Neural crest cell (in vitro differentiated cells): ENCODE measurements around the gene EGF. TPM values are rescaled to one million over a fixed set of nuclear protein-coding genes. Genes with fewer than 3 reads are reported as not detected.
A peak's percentile ranks its signal among the peaks of the same experiment; 100 is the strongest.
"Not testable (repeated sequence)": the region's sequence is repeated elsewhere in the genome, so short reads cannot be mapped to it uniquely, and the experiment has no call there.

Experiments
- DNase-seq: peaks from one replicate; pipeline ENCODE4 v3.0.0; 2021; ENCODE audit warnings: low read depth, mixed read lengths, low spot score
- H3K27ac Mint-ChIP-seq: one replicate; pipeline ENCODE4 v1.8.0; 2021; ENCODE audit warnings: mild to moderate bottlenecking, mixed read lengths; ENCODE audit not compliant: unreplicated experiment
- H3K27me3 Mint-ChIP-seq: 2 replicates; pipeline ENCODE4 v1.8.0; 2021; ENCODE audit warnings: low read depth, mild to moderate bottlenecking, mixed read lengths
- H3K36me3 Mint-ChIP-seq: 2 replicates; pipeline ENCODE4 v1.8.0; 2021; ENCODE audit warnings: low read depth, mild to moderate bottlenecking, mixed read lengths
- H3K4me1 Mint-ChIP-seq: 2 replicates; pipeline ENCODE4 v1.8.0; 2021; ENCODE audit warnings: mixed read lengths
- H3K4me3 Mint-ChIP-seq: one replicate; pipeline ENCODE4 v1.8.0; 2021; ENCODE audit warnings: mild to moderate bottlenecking, mixed read lengths
- H3K9me3 Mint-ChIP-seq: 2 replicates; pipeline ENCODE4 v1.8.0; 2021; ENCODE audit warnings: mixed read lengths
- CTCF ChIP-seq: fragments of 200-600 bp; sonication (generic); conservative IDR thresholded peaks from 2 replicates; pipeline ENCODE4 v1.5.0; 2021; ENCODE audit warnings: antibody characterized with exemption, mild to moderate bottlenecking
- total RNA-seq: library from RNA; stranded (reverse); gene quantifications from 2 replicates; pipeline ENCODE4 v1.2.1, GENCODE V29; 2021

EGF gene
- total RNA-seq, 1 donor from 2014 or later: 0.84 TPM

- peaks cover 2% of the 10 kb centered on the region for H3K27me3 Mint-ChIP-seq
- H3K9me3 Mint-ChIP-seq: peaks cover 1% of the 10 kb centered on the region
- H3K4me3 Mint-ChIP-seq: no peak overlapping the region
- H3K27ac Mint-ChIP-seq: no peak overlapping the region
- H3K36me3 Mint-ChIP-seq: no peaks in the 10 kb centered on the region
- DNase-seq: no peak
- TF ChIP-seq CTCF: no peak
- H3K4me1 Mint-ChIP-seq: no peaks in the 10 kb centered on the region
These were observed 113.0 kb downstream of the EGF start for GRCh38 chr4:110025718-110026117.

GRCh38 chr4:110032603-110033002, 119.9 kb downstream of the EGF start:
- no peaks in the 10 kb centered on the region for H3K27me3 Mint-ChIP-seq

GRCh38 chr4:110033355-110034025, 120.8 kb downstream of the EGF start:
- Mint-ChIP-seq H3K4me3 (no peak overlapping the region), H3K27ac (no peak overlapping the region)

More at GRCh38 chr4:110032603-110033002, 119.9 kb downstream of the EGF start:
- Mint-ChIP-seq H3K4me3 (no peak overlapping the region), H3K9me3 (peaks cover 5% of the 10 kb centered on the region), H3K27ac (no peak overlapping the region), H3K36me3 (peaks cover 3% of the 10 kb centered on the region), H3K4me1 (no peaks in the 10 kb centered on the region)
- no peak for TF ChIP-seq CTCF
- DNase-seq: no peak

GRCh38 chr4:110034026-110034393, 121.3 kb downstream of the EGF start:
- H3K27me3 Mint-ChIP-seq: no peaks in the 10 kb centered on the region
- TF ChIP-seq CTCF: no peak
- H3K36me3 Mint-ChIP-seq: peaks cover 3% of the 10 kb centered on the region
- H3K4me1 Mint-ChIP-seq: no peaks in the 10 kb centered on the region
- H3K9me3 Mint-ChIP-seq: peaks cover 5% of the 10 kb centered on the region
- no peak overlapping the region for H3K4me3 Mint-ChIP-seq
- no peak for DNase-seq
- no peak overlapping the region for H3K27ac Mint-ChIP-seq

More at GRCh38 chr4:110033355-110034025, 120.8 kb downstream of the EGF start:
- TF ChIP-seq CTCF: no peak
- no peak for DNase-seq
- peaks cover 3% of the 10 kb centered on the region for H3K36me3 Mint-ChIP-seq
- H3K4me1 Mint-ChIP-seq: no peaks in the 10 kb centered on the region
- peaks cover 5% of the 10 kb centered on the region for H3K9me3 Mint-ChIP-seq
- no peaks in the 10 kb centered on the region for H3K27me3 Mint-ChIP-seq

- H3K4me1 Mint-ChIP-seq: peaks cover 20% of the 10 kb centered on the region
- H3K4me3 Mint-ChIP-seq, H3K9me3 Mint-ChIP-seq, H3K36me3 Mint-ChIP-seq, H3K27ac Mint-ChIP-seq, DNase-seq, H3K27me3 Mint-ChIP-seq: not testable (repeated sequence)
These were observed 126.5 kb downstream of the EGF start for GRCh38 chr4:110039164-110039563.

- peaks cover 2% of the 10 kb centered on the region for H3K36me3 Mint-ChIP-seq
- no peak for DNase-seq
- peaks cover 29% of the 10 kb centered on the region for H3K4me1 Mint-ChIP-seq
- no peak overlapping the region for H3K27ac Mint-ChIP-seq
- H3K4me3 Mint-ChIP-seq: peak overlapping the region; percentile 17
- TF ChIP-seq CTCF: no peak
- H3K9me3 Mint-ChIP-seq: no peaks in the 10 kb centered on the region
- H3K27me3 Mint-ChIP-seq: no peaks in the 10 kb centered on the region
These were observed 129.1 kb downstream of the EGF start for GRCh38 chr4:110041735-110042134.
